GM12878 (cell line): Measurements from ENCODE around the gene EXOC8. TPM values are rescaled to one million over a fixed set of nuclear protein-coding genes. Genes with fewer than 3 reads are reported as not detected.

Experiments
- ATAC-seq: fragments of 200-7000 bp; cut with Tn5 transposase; 3 replicates; pipeline ENCODE4 v1.9.1; 2020; ENCODE audit warnings: mild to moderate bottlenecking, moderate library complexity
- BruUV-seq: library from RNA; stranded (reverse); fragments of 400-500 nt; replicated peaks from 2 replicates; lab custom pipeline; 2021; lab: Mats Ljungman, UMichigan
- CTCF ChIA-PET: fragments of 300-600 bp; sonication (Branson Sonifier 250); formaldehyde crosslinking; extraction: SDS; loops from one replicate; lab custom pipeline; 2021; ENCODE audit warnings: inconsistent platforms; lab: Yijun Ruan, JAX
- POLR2A ChIA-PET: fragments of 350-600 bp; formaldehyde crosslinking; extraction: SDS; loops from one replicate; lab custom pipeline; 2021; ENCODE audit warnings: inconsistent platforms; lab: Charles Lee
- RAD21 ChIA-PET: fragments of 300-600 bp; sonication (Branson Sonifier 250); formaldehyde crosslinking; loops from one replicate; lab custom pipeline; 2023; ENCODE audit warnings: antibody characterized with exemption; ENCODE audit not compliant: unreplicated experiment; lab: Charles Lee
- SMC1A ChIA-PET: fragments of 300-600 bp; sonication (Branson Sonifier 250); formaldehyde crosslinking; loops from one replicate; lab custom pipeline; 2023; ENCODE audit not compliant: unreplicated experiment, uncharacterized antibody; lab: Charles Lee
- DNase-seq: peaks from one replicate; pipeline ENCODE4 v3.0.0-alpha.2; 2011; ENCODE audit warnings: low read depth, low spot score
- FAIRE-seq: peaks from 3 replicates; lab custom pipeline; 2011; peaks lifted over from hg19 to GRCh38; lab: Jason Lieb, UNC
- H2AFZ ChIP-seq: 2 replicates; pipeline ENCODE4 v1.6.0; 2011; ENCODE audit warnings: low read depth, low read length, control low read depth; ENCODE audit not compliant: control insufficient read depth
- H3K27ac ChIP-seq: 2 replicates; pipeline ENCODE4 v1.5.1; 2011; ENCODE audit warnings: control low read depth; ENCODE audit not compliant: control insufficient read depth, insufficient read depth
- H3K27me3 ChIP-seq, 2 experiments: replicated peaks in 1 of 2; 2 replicates each; pipeline versions ENCODE4 v1.6.0 to v1.6.1; 2011; ENCODE audit warnings: low read length in 1 of 2; ENCODE audit not compliant: control insufficient read depth in 2 of 2, insufficient read depth in 2 of 2
- H3K36me3 ChIP-seq, 2 experiments: 2 replicates each; pipeline ENCODE4 v1.5.1; 2011; ENCODE audit warnings: low read length in 1 of 2; ENCODE audit not compliant: control insufficient read depth in 2 of 2, insufficient read depth in 2 of 2
- H3K4me1 ChIP-seq: 2 replicates; pipeline ENCODE4 v1.6.1; 2011; ENCODE audit warnings: mild to moderate bottlenecking, low read length, moderate library complexity, mixed read lengths; ENCODE audit not compliant: control insufficient read depth, insufficient read depth
- H3K4me2 ChIP-seq: 2 replicates; pipeline ENCODE4 v1.6.0; 2011; ENCODE audit warnings: control low read depth; ENCODE audit not compliant: control insufficient read depth, insufficient read depth
- H3K4me3 ChIP-seq: fragments of 200-600 bp; sonication (generic); 2 replicates; pipeline ENCODE4 v1.5.1; 2016
- H3K79me2 ChIP-seq: 2 replicates; pipeline ENCODE4 v1.6.0; 2011; ENCODE audit warnings: low read length; ENCODE audit not compliant: control insufficient read depth, insufficient read depth
- H3K9ac ChIP-seq: 2 replicates; pipeline ENCODE4 v1.8.0; 2011; ENCODE audit warnings: low read length, control low read depth, mixed read lengths; ENCODE audit not compliant: control insufficient read depth, insufficient read depth
- H3K9me3 ChIP-seq: replicated peaks from 3 replicates; pipeline ENCODE4 v1.5.1; 2011; ENCODE audit warnings: mild to moderate bottlenecking, low read length; ENCODE audit not compliant: control insufficient read depth, insufficient read depth
- H4K20me1 ChIP-seq: 2 replicates; pipeline ENCODE4 v1.6.0; 2011; ENCODE audit not compliant: control insufficient read depth, insufficient read depth
- FOS ChIP-seq: IDR thresholded peaks from 3 replicates; pipeline ENCODE4 v1.6.1; 2011; ENCODE audit warnings: borderline replicate concordance; ENCODE audit not compliant: insufficient read length; ENCODE audit errors: extremely low read depth
- IKZF2 ChIP-seq, 2 experiments: fragments of 450-650 bp; IDR thresholded peaks; 2 replicates each; pipeline ENCODE4 v1.6.1; 2017; ENCODE audit warnings: mild to moderate bottlenecking in 2 of 2, moderate library complexity in 2 of 2
- MEF2A ChIP-seq: IDR thresholded peaks from 2 replicates; pipeline ENCODE4 v1.6.1; 2011; ENCODE audit warnings: low read depth, mild to moderate bottlenecking, low read length, moderate library complexity; ENCODE audit not compliant: insufficient read depth
- NKRF ChIP-seq: fragments of 450-650 bp; conservative IDR thresholded peaks from 2 replicates; pipeline ENCODE4 v1.6.1; 2017; ENCODE audit warnings: mild to moderate bottlenecking, moderate library complexity
- RB1 ChIP-seq: fragments of 450-650 bp; formaldehyde crosslinking; IDR thresholded peaks from 2 replicates; pipeline ENCODE4 v1.6.1; 2017; ENCODE audit warnings: mild to moderate bottlenecking, borderline replicate concordance
- RELB ChIP-seq: fragments of 450-650 bp; IDR thresholded peaks from 2 replicates; pipeline ENCODE4 v1.6.1; 2017; ENCODE audit warnings: low read depth, mild to moderate bottlenecking, moderate library complexity
- SREBF1 ChIP-seq: IDR thresholded peaks from 2 replicates; pipeline ENCODE4 v1.6.1; 2012; ENCODE audit warnings: mild to moderate bottlenecking, low read length
- WGBS: methylation state at CpG from one replicate; pipeline ENCODE4 v1.1.6; 2016; ENCODE audit warnings: low lambda C conversion rate; ENCODE audit not compliant: insufficient replicate concordance, insufficient coverage; ENCODE audit errors: missing lambda C conversion rate; 5-methylcytosine and 5-hydroxymethylcytosine counted together
- in situ Hi-C: fragments of 300-500 bp; cut with MboI; formaldehyde crosslinking; loops from 9 replicates; pipeline ENCODE4 v1.14.3; 2018; ENCODE audit warnings: mixed read lengths
- intact Hi-C: fragments of 100-400 bp; cut with micrococcal nuclease; formaldehyde crosslinking; loops from one replicate; pipeline ENCODE4 v1.14.2; 2022; ENCODE audit not compliant: unreplicated experiment
- polyA plus RNA-seq, 11 experiments: library from polyadenylated mRNA; depleted of rRNA in 4 of 11; unstranded in 6 of 11; stranded (reverse) in 5 of 11; fragments of >200 nt; fragmentation: Nextera tagmentation in 4 of 11; fragmentation: Illumina TruSeq in 1 of 11; extraction: Ambion mirVana in 4 of 11; extraction: Trizol in 1 of 11; gene quantifications; 1 replicate in 1 of 11; 2 replicates in 10 of 11; pipeline versions ENCODE4 v1.2.1 to v1.2.3, GENCODE V29; 2011 to 2016; ENCODE audit warnings: inconsistent platforms in 2 of 11, missing spikeins in 2 of 11, low read depth in 1 of 11
- total RNA-seq, 4 experiments: library from RNA; depleted of rRNA in 3 of 4; stranded (reverse); fragments of >200 nt in 3 of 4; fragmentation: Illumina TruSeq in 1 of 4; extraction: Trizol in 1 of 4; gene quantifications; 2 replicates each; pipeline versions ENCODE4 v1.2.1 to v1.2.3, GENCODE V29; 2013 to 2021

The EXOC8 gene
- total and polyA plus RNA-seq, 10 of the 15 experiments (the other 5 are each of a cell fraction or from before 2014, with no cell fraction given), result 2.0 to 11.3 (median 6.3) TPM

GRCh38 chr1:231324660-231325059 lies 13.0 kb downstream of the EXOC8 start:
- no peak overlapping the region for H3K9ac ChIP-seq
- WGBS, result 62% methylated on average over 5 of the region's 5 CpGs
- H3K4me3 ChIP-seq, result no peak overlapping the region
- no peak overlapping the region for H3K4me2 ChIP-seq
- DNase-seq (no peak), ATAC-seq (no peak), FAIRE-seq (no peak)
- ChIA-PET SMC1A (interaction anchor here (0.8 to 1.5 kb wide), 2 partner anchors 9 to 13 kb away, joined by 4 to 7 read pairs; partner anchors contain the start of genes EXOC8 and SPRTN), RAD21 (no interaction called here), POLR2A (no interaction called here), CTCF (interaction anchor here (1.3 kb wide), 1 partner anchor 10 kb away, joined by 6 read pairs; no protein-coding TSS in a partner anchor)
- no TSS peak for BruUV-seq
- H2AFZ ChIP-seq, result no peak overlapping the region
- no peaks in the 10 kb centered on the region for H3K79me2 ChIP-seq
- no peaks in the 10 kb centered on the region for H4K20me1 ChIP-seq
- no peak for TF ChIP-seq SREBF1
- no peak for TF ChIP-seq MEF2A
- no peak for TF ChIP-seq FOS
- TF ChIP-seq RB1, result no peak
- TF ChIP-seq IKZF2 (IDR thresholded peaks at IDR 0.05), result no peak
- no peak for TF ChIP-seq RELB
- TF ChIP-seq NKRF, result no peak
- no peaks in the 10 kb centered on the region for H3K27me3 ChIP-seq
- H3K4me1 ChIP-seq, result peaks cover 2% of the 10 kb centered on the region; the same call in 1 of the 2 replicates
- H3K9me3 ChIP-seq, result no peaks in the 10 kb centered on the region
- intact Hi-C loops (no loop called here), in situ Hi-C loops (no loop called here)
- no peak overlapping the region for H3K27ac ChIP-seq
- no peaks in the 10 kb centered on the region for H3K36me3 ChIP-seq
